Activated naive CD8-positive, alpha-beta T cell (primary cell): Measurements from ENCODE around the gene LRRC17.
"Not testable (repeated sequence)": the region's sequence is repeated elsewhere in the genome, so short reads cannot be mapped to it uniquely, and the experiment has no call there.

Experiments
- H3K27ac Mint-ChIP-seq: one replicate; pipeline ENCODE4 v1.8.0; 2021; ENCODE audit warnings: mixed read lengths
- H3K27me3 Mint-ChIP-seq: one replicate; pipeline ENCODE4 v1.8.0; 2021; ENCODE audit warnings: mixed read lengths
- H3K36me3 Mint-ChIP-seq: one replicate; pipeline ENCODE4 v1.8.0; 2021; ENCODE audit warnings: mixed read lengths
- H3K4me1 Mint-ChIP-seq: one replicate; pipeline ENCODE4 v1.8.0; 2021; ENCODE audit warnings: low read depth, mixed read lengths
- H3K4me3 Mint-ChIP-seq: one replicate; pipeline ENCODE4 v1.8.0; 2021; ENCODE audit warnings: mild to moderate bottlenecking, mixed read lengths
- H3K9me3 Mint-ChIP-seq: one replicate; pipeline ENCODE4 v1.8.0; 2021; ENCODE audit warnings: low read depth, mixed read lengths

The LRRC17 gene

GRCh38 chr7:102890971-102891692, 21.7 kb upstream of the LRRC17 start:
- peaks cover 1% of the 10 kb centered on the region for H3K27me3 Mint-ChIP-seq
- peaks cover 3% of the 10 kb centered on the region for H3K36me3 Mint-ChIP-seq
- H3K4me3 Mint-ChIP-seq, result no peak overlapping the region
- no peaks in the 10 kb centered on the region for H3K4me1 Mint-ChIP-seq
- H3K27ac Mint-ChIP-seq, result no peak overlapping the region
- no peaks in the 10 kb centered on the region for H3K9me3 Mint-ChIP-seq

GRCh38 chr7:102891693-102892261, 21.0 kb upstream of the LRRC17 start:
- Mint-ChIP-seq H3K36me3 (peaks cover 3% of the 10 kb centered on the region), H3K27me3 (peaks cover 1% of the 10 kb centered on the region), H3K9me3 (no peaks in the 10 kb centered on the region), H3K4me1 (no peaks in the 10 kb centered on the region), H3K27ac (no peak overlapping the region), H3K4me3 (no peak overlapping the region)

GRCh38 chr7:102892631-102893278, 20.0 kb upstream of the LRRC17 start:
- no peaks in the 10 kb centered on the region for H3K9me3 Mint-ChIP-seq
- H3K36me3 Mint-ChIP-seq, result peaks cover 3% of the 10 kb centered on the region
- H3K27me3 Mint-ChIP-seq, result peaks cover 1% of the 10 kb centered on the region
- no peak overlapping the region for H3K27ac Mint-ChIP-seq
- no peak overlapping the region for H3K4me3 Mint-ChIP-seq
- H3K4me1 Mint-ChIP-seq, result no peaks in the 10 kb centered on the region

GRCh38 chr7:102895602-102896001, 17.2 kb upstream of the LRRC17 start:
- H3K4me1 Mint-ChIP-seq, result no peaks in the 10 kb centered on the region
- H3K4me3 Mint-ChIP-seq, result no peak overlapping the region
- H3K27ac Mint-ChIP-seq, result no peak overlapping the region
- H3K9me3 Mint-ChIP-seq, result no peaks in the 10 kb centered on the region
- no peaks in the 10 kb centered on the region for H3K27me3 Mint-ChIP-seq
- peaks cover 3% of the 10 kb centered on the region for H3K36me3 Mint-ChIP-seq

- no peaks in the 10 kb centered on the region for H3K9me3 Mint-ChIP-seq
- no peaks in the 10 kb centered on the region for H3K27me3 Mint-ChIP-seq
- no peak overlapping the region for H3K4me3 Mint-ChIP-seq
- peaks cover 3% of the 10 kb centered on the region for H3K36me3 Mint-ChIP-seq
- no peaks in the 10 kb centered on the region for H3K4me1 Mint-ChIP-seq
- H3K27ac Mint-ChIP-seq, result no peak overlapping the region
Observed at GRCh38 chr7:102896585-102896984, 16.2 kb upstream of the LRRC17 start.

- H3K27ac Mint-ChIP-seq, result no peak overlapping the region
- no peaks in the 10 kb centered on the region for H3K27me3 Mint-ChIP-seq
- no peak overlapping the region for H3K4me3 Mint-ChIP-seq
- peaks cover 3% of the 10 kb centered on the region for H3K36me3 Mint-ChIP-seq
- no peaks in the 10 kb centered on the region for H3K9me3 Mint-ChIP-seq
- no peaks in the 10 kb centered on the region for H3K4me1 Mint-ChIP-seq
Observed at GRCh38 chr7:102897211-102897631, 15.6 kb upstream of the LRRC17 start.

GRCh38 chr7:102897856-102898531, 14.8 kb upstream of the LRRC17 start:
- Mint-ChIP-seq H3K36me3 (peaks cover 2% of the 10 kb centered on the region), H3K4me1 (no peaks in the 10 kb centered on the region), H3K4me3 (no peak overlapping the region), H3K27me3 (no peaks in the 10 kb centered on the region), H3K27ac (no peak overlapping the region), H3K9me3 (no peaks in the 10 kb centered on the region)

GRCh38 chr7:102898532-102898859, 14.3 kb upstream of the LRRC17 start:
- peaks cover 4% of the 10 kb centered on the region for H3K9me3 Mint-ChIP-seq
- H3K4me3 Mint-ChIP-seq, result no peak overlapping the region
- H3K4me1 Mint-ChIP-seq, result no peaks in the 10 kb centered on the region
- H3K27ac Mint-ChIP-seq, result no peak overlapping the region
- no peaks in the 10 kb centered on the region for H3K36me3 Mint-ChIP-seq
- no peaks in the 10 kb centered on the region for H3K27me3 Mint-ChIP-seq

- not testable (repeated sequence) for H3K4me1 Mint-ChIP-seq, H3K27me3 Mint-ChIP-seq, H3K27ac Mint-ChIP-seq, H3K36me3 Mint-ChIP-seq, H3K4me3 Mint-ChIP-seq
- peaks cover 11% of the 10 kb centered on the region for H3K9me3 Mint-ChIP-seq
Observed at GRCh38 chr7:102902052-102902451, 10.7 kb upstream of the LRRC17 start.

GRCh38 chr7:102903576-102903975, 9.2 kb upstream of the LRRC17 start:
- H3K27me3 Mint-ChIP-seq, H3K4me3 Mint-ChIP-seq, H3K4me1 Mint-ChIP-seq, H3K27ac Mint-ChIP-seq, H3K36me3 Mint-ChIP-seq: not testable (repeated sequence)
- H3K9me3 Mint-ChIP-seq, result peaks cover 11% of the 10 kb centered on the region

GRCh38 chr7:102908676-102909075, 4.1 kb upstream of the LRRC17 start:
- Mint-ChIP-seq H3K27me3 (no peaks in the 10 kb centered on the region), H3K4me3 (no peak overlapping the region), H3K27ac (no peak overlapping the region), H3K36me3 (peaks cover 17% of the 10 kb centered on the region), H3K4me1 (no peaks in the 10 kb centered on the region), H3K9me3 (peaks cover 5% of the 10 kb centered on the region)

- no peak overlapping the region for H3K27ac Mint-ChIP-seq
- no peaks in the 10 kb centered on the region for H3K4me1 Mint-ChIP-seq
- no peak overlapping the region for H3K4me3 Mint-ChIP-seq
- H3K36me3 Mint-ChIP-seq, result peaks cover 11% of the 10 kb centered on the region
- no peaks in the 10 kb centered on the region for H3K9me3 Mint-ChIP-seq
- no peaks in the 10 kb centered on the region for H3K27me3 Mint-ChIP-seq
Observed at GRCh38 chr7:102913826-102914225, 1.0 kb downstream of the LRRC17 start.

GRCh38 chr7:102914585-102914984, 1.8 kb downstream of the LRRC17 start:
- no peak overlapping the region for H3K4me3 Mint-ChIP-seq
- peaks cover 11% of the 10 kb centered on the region for H3K36me3 Mint-ChIP-seq
- no peaks in the 10 kb centered on the region for H3K4me1 Mint-ChIP-seq
- H3K27me3 Mint-ChIP-seq, result no peaks in the 10 kb centered on the region
- no peak overlapping the region for H3K27ac Mint-ChIP-seq
- H3K9me3 Mint-ChIP-seq, result no peaks in the 10 kb centered on the region

- H3K27ac Mint-ChIP-seq, result no peak overlapping the region
- H3K36me3 Mint-ChIP-seq, result peaks cover 5% of the 10 kb centered on the region
- no peaks in the 10 kb centered on the region for H3K27me3 Mint-ChIP-seq
- H3K9me3 Mint-ChIP-seq, result no peaks in the 10 kb centered on the region
- no peaks in the 10 kb centered on the region for H3K4me1 Mint-ChIP-seq
- H3K4me3 Mint-ChIP-seq, result no peak overlapping the region
Observed at GRCh38 chr7:102916426-102916825, 3.6 kb downstream of the LRRC17 start.

- no peak overlapping the region for H3K4me3 Mint-ChIP-seq
- H3K9me3 Mint-ChIP-seq, result no peaks in the 10 kb centered on the region
- peaks cover 5% of the 10 kb centered on the region for H3K36me3 Mint-ChIP-seq
- no peak overlapping the region for H3K27ac Mint-ChIP-seq
- no peaks in the 10 kb centered on the region for H3K4me1 Mint-ChIP-seq
- H3K27me3 Mint-ChIP-seq, result no peaks in the 10 kb centered on the region
Observed at GRCh38 chr7:102916881-102917280, 4.1 kb downstream of the LRRC17 start.
